DMS114 treated with DMSO at 0.1 percent for 48 hours (cell line): ENCODE measurements around the gene GRM7.

Experiments
- DNase-seq: peaks from one replicate; lab custom pipeline; 2025; ENCODE audit not compliant: unreplicated experiment; lab: John Stamatoyannopoulos, UW

Gene GRM7

GRCh38 chr3:7754653-7755441, 893.9 kb downstream of the GRM7 start:
- DNase-seq = no peak

- DNase-seq = no peak
Measured at GRCh38 chr3:7759630-7760029, 898.7 kb downstream of the GRM7 start.

- DNase-seq = no peak
Measured at GRCh38 chr3:7760718-7761117, 899.8 kb downstream of the GRM7 start.

- no peak for DNase-seq
Measured at GRCh38 chr3:7764115-7764514, 903.2 kb downstream of the GRM7 start.

DNA sequence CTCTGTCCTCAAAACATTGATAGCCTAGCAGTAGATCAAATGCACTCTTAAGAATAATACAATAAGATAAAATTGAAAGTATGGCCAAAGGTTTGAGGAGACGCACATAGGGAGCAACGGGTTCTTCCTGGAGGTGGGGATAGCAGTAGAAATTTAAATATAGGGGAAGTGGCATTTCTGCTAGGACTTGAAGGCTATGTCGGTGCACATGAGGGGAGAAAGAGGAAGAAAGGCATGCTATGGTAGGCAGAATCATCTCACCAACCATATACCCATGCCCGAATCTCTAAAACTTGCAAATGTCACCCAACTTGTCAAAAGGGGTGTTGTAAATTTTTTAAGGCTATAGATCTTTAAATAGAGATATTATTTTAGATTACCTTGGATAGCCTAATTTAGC, 905.6 kb downstream of the GRM7 start:
- no peak for DNase-seq

DNA sequence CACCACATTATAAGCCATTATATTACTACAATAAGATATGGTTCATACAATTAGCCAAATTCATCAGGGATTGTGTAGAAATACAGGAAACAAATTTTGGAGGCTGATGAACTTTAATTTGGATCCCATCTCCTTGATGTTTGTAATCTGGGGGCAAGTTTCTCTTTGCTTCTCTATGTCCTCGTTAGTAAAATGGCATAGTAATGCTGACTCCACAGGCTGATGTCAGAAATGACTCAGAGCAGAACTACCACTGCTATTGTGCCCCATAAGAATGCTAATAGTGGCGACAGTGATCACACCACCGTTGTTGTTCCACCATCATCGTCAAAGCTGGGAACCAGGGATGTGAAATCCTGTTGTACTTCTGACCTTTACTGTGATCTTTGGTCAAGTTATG, 918.4 kb downstream of the GRM7 start:
- no peak for DNase-seq

DNA sequence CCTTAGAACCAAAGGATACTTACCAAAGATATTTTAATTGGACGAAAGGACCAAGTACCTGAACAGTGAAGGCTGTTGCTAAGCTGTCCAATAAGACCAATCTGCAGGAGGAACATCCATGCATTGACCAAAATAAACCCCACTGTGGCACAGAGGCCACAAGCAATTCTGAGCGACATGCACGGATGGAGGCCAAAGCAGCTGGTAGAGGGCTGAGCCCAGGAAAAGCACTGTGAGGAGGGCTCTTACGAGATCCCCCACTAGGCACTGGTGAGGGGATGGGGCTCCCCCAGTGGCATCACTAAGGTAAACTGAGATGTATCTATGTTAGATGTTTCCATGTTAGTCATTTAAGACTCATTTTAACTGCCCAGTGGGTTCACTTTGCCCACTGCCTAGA, 920.5 kb downstream of the GRM7 start:
- DNase-seq = no peak

DNA sequence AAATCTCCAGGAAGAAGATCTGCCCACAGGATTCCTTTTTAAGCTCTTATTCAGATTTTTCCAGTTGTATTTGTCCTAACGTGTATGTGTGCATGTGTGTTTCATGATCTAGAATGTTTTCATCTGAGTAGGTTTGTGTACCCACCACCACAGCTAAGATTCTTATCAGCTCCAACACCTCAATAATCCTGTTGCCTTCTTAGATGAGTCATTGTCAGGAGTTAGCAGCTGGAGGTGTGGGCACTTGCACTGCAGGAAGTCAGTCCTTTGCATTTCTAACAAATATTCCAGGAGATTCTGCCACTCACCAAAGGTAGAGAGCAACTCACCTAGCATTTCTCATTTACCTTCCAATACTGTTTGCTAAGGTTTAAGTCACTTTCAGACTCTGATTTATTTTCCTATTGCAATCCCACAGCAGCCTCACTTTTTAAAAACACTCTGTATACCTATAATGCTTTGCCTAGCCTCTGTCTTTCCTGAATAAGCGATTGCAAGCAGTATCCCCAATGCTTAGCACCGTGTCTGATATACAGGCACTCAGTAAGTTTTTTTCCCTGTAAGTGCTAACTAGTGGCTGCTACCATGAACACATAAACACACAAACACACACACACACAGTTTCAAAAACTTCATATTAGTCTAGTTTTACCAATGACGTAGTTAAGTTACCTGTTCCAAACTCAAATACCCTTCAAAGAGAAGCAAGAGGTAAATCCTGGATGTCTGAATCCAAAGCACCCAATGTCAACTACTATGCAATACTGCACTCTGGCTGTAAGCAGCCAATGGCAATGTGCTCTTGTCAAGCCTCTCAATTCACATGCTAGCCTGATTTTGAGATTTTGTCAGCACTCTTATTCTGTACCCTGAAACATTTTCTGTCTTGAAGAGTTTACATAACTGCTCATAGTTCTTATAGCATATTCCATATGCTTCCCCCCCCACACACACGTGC, 927.2 kb downstream of the GRM7 start:
- DNase-seq = no peak

DNA sequence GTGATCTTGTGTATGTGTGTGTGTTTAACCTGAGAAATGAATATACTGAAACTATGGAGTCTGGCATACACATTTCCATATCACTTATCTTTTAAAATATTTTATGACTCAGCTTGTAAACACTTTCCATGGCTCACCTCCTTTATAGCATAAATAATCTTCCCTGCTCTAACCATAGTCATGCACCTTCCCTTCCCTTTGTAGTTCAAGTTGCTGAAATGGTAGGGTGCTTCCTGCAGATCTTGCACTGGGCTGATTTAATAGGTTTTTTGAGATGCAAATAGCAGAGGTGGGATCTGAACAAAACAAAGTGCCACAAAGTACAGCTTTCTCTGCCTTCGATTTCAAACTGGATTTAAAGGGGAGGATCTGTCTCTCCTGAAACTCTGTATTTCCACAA, 928.0 kb downstream of the GRM7 start:
- no peak for DNase-seq

DNA sequence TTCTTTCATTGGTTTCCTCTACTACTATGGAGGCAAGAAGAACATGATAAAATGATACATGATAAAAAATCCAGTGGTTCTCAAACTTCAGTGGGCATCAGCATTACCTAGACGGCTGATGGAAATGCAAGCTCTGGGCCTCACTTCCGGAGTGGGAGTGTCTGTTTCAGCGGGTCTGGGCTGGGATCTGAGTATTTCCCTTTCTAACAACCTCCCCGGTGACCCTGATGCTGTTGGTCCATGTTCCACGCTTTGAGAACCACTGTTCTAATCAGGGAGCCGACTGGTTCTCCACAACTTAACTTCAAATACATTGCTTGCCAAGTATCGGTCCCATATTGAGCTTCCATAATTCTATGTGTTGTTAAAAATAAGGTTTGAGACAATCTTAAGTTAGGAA, 928.4 kb downstream of the GRM7 start:
- DNase-seq = no peak

DNA sequence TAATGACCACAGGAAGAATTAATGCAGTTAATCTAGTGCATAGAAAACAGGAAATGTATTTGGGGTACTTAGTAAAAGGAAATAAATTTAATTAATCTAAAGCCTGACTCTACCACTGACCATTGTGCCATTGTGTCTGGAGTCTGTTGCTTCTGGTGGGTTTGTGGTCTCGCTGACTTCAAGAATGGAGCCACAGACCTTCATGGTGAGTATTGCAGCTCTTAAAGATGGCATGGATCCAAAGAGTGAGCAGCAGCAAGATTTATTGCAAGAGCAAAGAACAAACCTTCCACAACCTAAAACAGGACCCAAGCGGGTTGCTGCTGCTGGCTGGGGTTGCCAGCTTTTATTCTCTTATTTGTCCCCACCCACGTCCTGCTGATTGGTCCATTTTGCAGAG, 929.2 kb downstream of the GRM7 start:
- DNase-seq = no peak
